Mesendoderm (in vitro differentiated cells): ENCODE data around the gene CAPN5. TPM values are rescaled to one million over a fixed set of nuclear protein-coding genes. Genes with fewer than 3 reads are reported as not detected.
"Not testable (repeated sequence)": the region's sequence is repeated elsewhere in the genome, so short reads cannot be mapped to it uniquely, and the experiment has no call there.

Source experiments
- DNase-seq: peaks from one replicate; pipeline ENCODE4 v3.0.0; 2013
- H2AK5ac ChIP-seq: 2 replicates; pipeline ENCODE4 v1.6.1; 2013; ENCODE audit warnings: low read length, inconsistent platforms
- H2BK120ac ChIP-seq: 2 replicates; pipeline ENCODE4 v1.6.1; 2013; ENCODE audit warnings: low read depth, mild to moderate bottlenecking, low read length, moderate library complexity, mixed read lengths
- H2BK15ac ChIP-seq: replicated peaks from 2 replicates; pipeline ENCODE4 v1.6.1; 2013; ENCODE audit warnings: low read depth, mild to moderate bottlenecking, moderate library complexity
- H2BK5ac ChIP-seq: 2 replicates; pipeline ENCODE4 v1.6.1; 2013; ENCODE audit warnings: low read length, inconsistent platforms
- H3K18ac ChIP-seq: 2 replicates; pipeline ENCODE4 v1.6.1; 2013; ENCODE audit warnings: mild to moderate bottlenecking, low read length, mixed read lengths
- H3K23ac ChIP-seq: one replicate; pipeline ENCODE4 v1.6.1; 2013; ENCODE audit warnings: low read length
- H3K27ac ChIP-seq: 2 replicates; pipeline ENCODE4 v1.5.1; 2013; ENCODE audit warnings: low read depth, mild to moderate bottlenecking, inconsistent platforms, low read length, moderate library complexity
- H3K27me3 ChIP-seq: 2 replicates; pipeline ENCODE4 v1.6.1; 2013; ENCODE audit warnings: low read length, control low read depth, mild to moderate bottlenecking, inconsistent platforms; ENCODE audit not compliant: insufficient read depth, poor library complexity
- H3K36me3 ChIP-seq: 2 replicates; pipeline ENCODE4 v1.6.1; 2013; ENCODE audit warnings: low read length, inconsistent platforms; ENCODE audit not compliant: control insufficient read depth, insufficient read depth
- H3K4ac ChIP-seq: one replicate; pipeline ENCODE4 v1.6.1; 2013; ENCODE audit warnings: low read depth, mild to moderate bottlenecking, low read length, moderate library complexity
- H3K4me1 ChIP-seq: 2 replicates; pipeline ENCODE4 v1.6.1; 2013; ENCODE audit warnings: low read depth, low read length, inconsistent platforms; ENCODE audit not compliant: control insufficient read depth
- H3K4me2 ChIP-seq: 2 replicates; pipeline ENCODE4 v1.6.1; 2013; ENCODE audit warnings: low read length
- H3K4me3 ChIP-seq: 2 replicates; pipeline ENCODE4 v1.5.1; 2013; ENCODE audit warnings: mild to moderate bottlenecking, low read length
- H3K56ac ChIP-seq: one replicate; pipeline ENCODE4 v1.6.1; 2013; ENCODE audit warnings: low read length
- H3K79me1 ChIP-seq: 2 replicates; pipeline ENCODE4 v1.6.1; 2013; ENCODE audit warnings: low read length, inconsistent platforms
- H3K79me2 ChIP-seq: 2 replicates; pipeline ENCODE4 v1.6.1; 2013; ENCODE audit warnings: mild to moderate bottlenecking, low read length; ENCODE audit not compliant: control insufficient read depth, insufficient read depth
- H3K9ac ChIP-seq: 2 replicates; pipeline ENCODE4 v1.6.1; 2013; ENCODE audit warnings: low read length, inconsistent platforms
- H4K5ac ChIP-seq: one replicate; pipeline ENCODE4 v1.6.1; 2013; ENCODE audit warnings: low read length
- H4K8ac ChIP-seq: one replicate; pipeline ENCODE4 v1.6.1; 2013; ENCODE audit warnings: low read depth, mild to moderate bottlenecking, control low read depth, low read length, moderate library complexity
- WGBS: extraction: QIAGEN DNeasy Blood & Tissue Kit; methylation state at CpG from one replicate; pipeline ENCODE4 v1.1.7; 2013; ENCODE audit warnings: low lambda C conversion rate, missing lambda C conversion rate; ENCODE audit not compliant: insufficient coverage; ENCODE audit errors: extremely low coverage; 5-methylcytosine and 5-hydroxymethylcytosine counted together
- polyA plus RNA-seq, 2 experiments: library from polyadenylated mRNA; stranded (reverse); fragments of 200-250 nt; gene quantifications; one replicate each; pipeline ENCODE4 v1.2.3, GENCODE V29; 2013

Gene CAPN5
- 13.6 TPM for polyA plus RNA-seq (2013, experiment 1 of 2)
- 13.4 TPM for polyA plus RNA-seq (2013, experiment 2 of 2)

- peak; percentile 96 for DNase-seq
- Histone ChIP-seq H3K4me3 (peak within 1 kb of the TSS; percentile 50), H3K18ac (peak within 1 kb of the TSS; percentile 42), H3K27ac (peak within 1 kb of the TSS; percentile 81), H2BK120ac (no peak within 1 kb of the TSS), H2BK15ac (no peak within 1 kb of the TSS), H3K4me1 (no peaks in the 10 kb centered on the region), H3K36me3 (no peaks in the 10 kb centered on the region), H3K4me2 (peak within 1 kb of the TSS; percentile 87), H3K56ac (peak within 1 kb of the TSS; percentile 85), H2AK5ac (no peak within 1 kb of the TSS), H3K23ac (peak within 1 kb of the TSS; percentile 94), H2BK5ac (no peak within 1 kb of the TSS), H3K27me3 (no peaks in the 10 kb centered on the region), H3K4ac (no peak within 1 kb of the TSS), H4K5ac (no peak within 1 kb of the TSS), H4K8ac (no peak within 1 kb of the TSS), H3K79me2 (no peaks in the 10 kb centered on the region), H3K79me1 (no peaks in the 10 kb centered on the region), H3K9ac (peak within 1 kb of the TSS; percentile 76)
- no CpG with 5 or more reads among the region's 69 CpGs for WGBS
Measured at GRCh38 chr11:77066229-77067042, at the start of gene CAPN5. CAPN5 (plus strand) TSS chr11:77066971; CDS start chr11:77084887, 17,916 bp downstream.

GRCh38 chr11:77018396-77018924 lies 48.3 kb upstream of the CAPN5 start:
- not testable (repeated sequence) for H2AK5ac ChIP-seq, H4K5ac ChIP-seq, H3K18ac ChIP-seq, H2BK15ac ChIP-seq, H3K27ac ChIP-seq, H3K4me1 ChIP-seq, H3K56ac ChIP-seq, H4K8ac ChIP-seq, DNase-seq, H2BK5ac ChIP-seq, H3K79me1 ChIP-seq, H3K27me3 ChIP-seq, H3K79me2 ChIP-seq, H3K9ac ChIP-seq, H3K4me2 ChIP-seq, H3K23ac ChIP-seq, H2BK120ac ChIP-seq, H3K36me3 ChIP-seq, H3K4me3 ChIP-seq, H3K4ac ChIP-seq
- WGBS: no CpG with 5 or more reads among the region's 2 CpGs

- Histone ChIP-seq H3K4me3 (no peak overlapping the region), H2BK5ac (no peak overlapping the region), H3K27me3 (no peaks in the 10 kb centered on the region), H3K27ac (no peak overlapping the region), H4K8ac (no peak overlapping the region), H2BK15ac (no peak overlapping the region), H3K23ac (no peak overlapping the region), H3K36me3 (no peaks in the 10 kb centered on the region), H3K9ac (no peak overlapping the region), H3K4ac (no peak overlapping the region), H3K18ac (no peak overlapping the region), H2AK5ac (no peak overlapping the region), H4K5ac (no peak overlapping the region), H3K79me1 (no peaks in the 10 kb centered on the region), H3K4me1 (no peaks in the 10 kb centered on the region), H3K79me2 (no peaks in the 10 kb centered on the region), H3K56ac (no peak overlapping the region), H3K4me2 (no peak overlapping the region), H2BK120ac (no peak overlapping the region)
- WGBS: no CpG with 5 or more reads among the region's 2 CpGs
- no peak for DNase-seq
Measured at GRCh38 chr11:77019976-77020595, 46.7 kb upstream of the CAPN5 start.

GRCh38 chr11:77020734-77021133 lies 46.0 kb upstream of the CAPN5 start:
- Histone ChIP-seq H3K56ac (no peak overlapping the region), H3K79me1 (no peaks in the 10 kb centered on the region), H3K4me3 (no peak overlapping the region), H3K36me3 (no peaks in the 10 kb centered on the region), H2BK5ac (no peak overlapping the region), H3K23ac (no peak overlapping the region), H3K27me3 (no peaks in the 10 kb centered on the region), H4K8ac (no peak overlapping the region), H3K79me2 (no peaks in the 10 kb centered on the region), H4K5ac (no peak overlapping the region), H3K18ac (no peak overlapping the region), H3K4ac (no peak overlapping the region), H2BK15ac (no peak overlapping the region), H3K4me2 (no peak overlapping the region), H3K4me1 (no peaks in the 10 kb centered on the region), H3K9ac (no peak overlapping the region), H3K27ac (no peak overlapping the region), H2BK120ac (no peak overlapping the region), H2AK5ac (no peak overlapping the region)
- no peak for DNase-seq
- no CpG with 5 or more reads among the region's 2 CpGs for WGBS

GRCh38 chr11:77024745-77025144 lies 42.0 kb upstream of the CAPN5 start:
- no peaks in the 10 kb centered on the region for H3K4me1 ChIP-seq
- H3K79me2 ChIP-seq: no peaks in the 10 kb centered on the region
- H3K4ac ChIP-seq: no peak overlapping the region
- no peaks in the 10 kb centered on the region for H3K79me1 ChIP-seq
- no peak overlapping the region for H3K56ac ChIP-seq
- no peak overlapping the region for H3K9ac ChIP-seq
- no peak overlapping the region for H3K4me2 ChIP-seq
- H4K5ac ChIP-seq: no peak overlapping the region
- no peak overlapping the region for H3K4me3 ChIP-seq
- H3K27me3 ChIP-seq: no peaks in the 10 kb centered on the region
- DNase-seq: no peak
- H2BK15ac ChIP-seq: no peak overlapping the region
- H2AK5ac ChIP-seq: no peak overlapping the region
- H2BK120ac ChIP-seq: no peak overlapping the region
- H3K18ac ChIP-seq: no peak overlapping the region
- H3K23ac ChIP-seq: no peak overlapping the region
- no peak overlapping the region for H3K27ac ChIP-seq
- H2BK5ac ChIP-seq: no peak overlapping the region
- no peaks in the 10 kb centered on the region for H3K36me3 ChIP-seq
- no peak overlapping the region for H4K8ac ChIP-seq
